Activated naive CD8-positive, alpha-beta T cell treated with anti-CD3 and anti-CD28 coated beads, Interleukin-2, amount 50 U/mL, for 24 hours (primary cell): ENCODE data around the gene RIMOC1.
A peak's percentile ranks its signal among the peaks of the same experiment; 100 is the strongest.
"Not testable (repeated sequence)": the region's sequence is repeated elsewhere in the genome, so short reads cannot be mapped to it uniquely, and the experiment has no call there.

ENCODE experiments used
- ATAC-seq: fragments of 150-1000 bp; cut with Tn5 transposase; one replicate; pipeline ENCODE4 v1.10.0; 2021
- DNase-seq: peaks from one replicate; pipeline ENCODE4 v3.0.0; 2021
- H3K27ac Mint-ChIP-seq: one replicate; pipeline ENCODE4 v1.8.0; 2021; ENCODE audit warnings: mild to moderate bottlenecking, mixed read lengths
- H3K27me3 Mint-ChIP-seq: one replicate; pipeline ENCODE4 v1.8.0; 2021; ENCODE audit warnings: mixed read lengths
- H3K36me3 Mint-ChIP-seq: one replicate; pipeline ENCODE4 v1.8.0; 2021; ENCODE audit warnings: low read depth, mixed read lengths
- H3K4me1 Mint-ChIP-seq: one replicate; pipeline ENCODE4 v1.8.0; 2021; ENCODE audit warnings: mixed read lengths
- H3K4me3 Mint-ChIP-seq: one replicate; pipeline ENCODE4 v1.8.0; 2021; ENCODE audit warnings: mild to moderate bottlenecking, moderate library complexity, mixed read lengths
- H3K9me3 Mint-ChIP-seq: one replicate; pipeline ENCODE4 v1.8.0; 2021; ENCODE audit warnings: mixed read lengths

The RIMOC1 gene

DNA sequence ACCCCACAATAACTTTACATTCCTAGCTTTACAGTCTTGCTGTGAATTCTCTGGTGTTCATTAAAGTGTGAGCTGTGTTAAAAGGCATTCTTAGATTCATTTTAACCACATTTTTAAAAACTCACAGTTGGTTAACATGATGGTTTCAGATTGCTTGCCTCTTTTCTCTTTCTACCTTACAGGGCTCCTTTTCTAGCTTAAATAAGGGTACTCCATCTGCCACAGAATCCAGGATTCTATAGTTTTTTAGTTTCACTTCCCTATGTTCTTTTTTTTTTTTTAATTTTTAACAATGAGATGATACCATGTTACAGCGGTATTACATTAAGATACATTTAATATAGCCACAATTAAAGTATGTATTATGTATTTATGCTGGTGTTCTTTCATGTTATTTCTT lies 17.0 kb downstream of the RIMOC1 start:
- Mint-ChIP-seq H3K36me3 (peaks cover 18% of the 10 kb centered on the region), H3K27ac (peak overlapping the region; percentile 11), H3K9me3 (no peaks in the 10 kb centered on the region), H3K27me3 (no peaks in the 10 kb centered on the region), H3K4me3 (no peak overlapping the region), H3K4me1 (peaks cover 25% of the 10 kb centered on the region)
- DNase-seq (no peak), ATAC-seq (no peak)

DNA sequence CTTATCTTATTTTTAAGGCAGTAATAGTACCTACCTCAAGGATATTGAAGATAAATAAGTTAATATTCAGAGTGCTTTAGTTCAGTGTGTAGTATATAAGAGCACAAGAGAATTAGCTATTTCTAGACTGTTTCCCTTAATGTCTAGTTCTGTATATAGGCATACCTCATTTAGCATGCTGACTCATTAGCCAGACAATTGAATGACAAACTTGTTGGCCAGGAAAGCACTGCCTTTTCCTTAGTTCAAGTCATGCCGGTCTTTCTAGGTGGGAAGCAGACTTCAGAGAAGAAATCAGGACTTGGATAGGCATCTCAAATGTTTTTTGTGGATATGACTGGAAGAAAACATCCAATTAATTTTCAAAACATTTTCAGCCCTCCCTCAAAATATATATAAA lies 17.7 kb downstream of the RIMOC1 start:
- no peaks in the 10 kb centered on the region for H3K9me3 Mint-ChIP-seq
- DNase-seq (no peak), ATAC-seq (no peak)
- H3K4me1 Mint-ChIP-seq: peaks cover 32% of the 10 kb centered on the region
- H3K36me3 Mint-ChIP-seq: peaks cover 17% of the 10 kb centered on the region
- H3K27me3 Mint-ChIP-seq: no peaks in the 10 kb centered on the region
- no peak overlapping the region for H3K4me3 Mint-ChIP-seq
- H3K27ac Mint-ChIP-seq: no peak overlapping the region

DNA sequence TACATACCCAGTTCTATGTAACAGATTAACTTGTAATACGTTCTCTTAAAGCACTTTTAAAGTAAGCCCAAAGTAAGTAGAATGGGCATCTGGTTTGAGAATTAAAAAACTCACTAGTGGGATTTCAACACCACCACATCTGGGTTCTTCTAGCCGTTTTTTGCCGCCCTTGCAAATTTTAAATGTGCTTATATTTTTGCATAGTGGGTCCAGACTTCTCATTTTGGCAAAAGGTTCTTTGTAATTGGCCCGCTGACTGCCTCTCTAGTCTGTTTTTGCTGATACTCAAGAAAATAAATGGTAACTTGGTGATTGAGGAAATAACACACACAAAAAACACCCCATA lies 20.4 kb downstream of the RIMOC1 start:
- H3K27me3 Mint-ChIP-seq: no peaks in the 10 kb centered on the region
- H3K36me3 Mint-ChIP-seq: peaks cover 4% of the 10 kb centered on the region
- no peak for ATAC-seq
- DNase-seq: no peak
- H3K4me1 Mint-ChIP-seq: peaks cover 34% of the 10 kb centered on the region
- no peaks in the 10 kb centered on the region for H3K9me3 Mint-ChIP-seq
- peak overlapping the region; percentile 97 for H3K27ac Mint-ChIP-seq
- H3K4me3 Mint-ChIP-seq: peak overlapping the region; percentile 81

DNA sequence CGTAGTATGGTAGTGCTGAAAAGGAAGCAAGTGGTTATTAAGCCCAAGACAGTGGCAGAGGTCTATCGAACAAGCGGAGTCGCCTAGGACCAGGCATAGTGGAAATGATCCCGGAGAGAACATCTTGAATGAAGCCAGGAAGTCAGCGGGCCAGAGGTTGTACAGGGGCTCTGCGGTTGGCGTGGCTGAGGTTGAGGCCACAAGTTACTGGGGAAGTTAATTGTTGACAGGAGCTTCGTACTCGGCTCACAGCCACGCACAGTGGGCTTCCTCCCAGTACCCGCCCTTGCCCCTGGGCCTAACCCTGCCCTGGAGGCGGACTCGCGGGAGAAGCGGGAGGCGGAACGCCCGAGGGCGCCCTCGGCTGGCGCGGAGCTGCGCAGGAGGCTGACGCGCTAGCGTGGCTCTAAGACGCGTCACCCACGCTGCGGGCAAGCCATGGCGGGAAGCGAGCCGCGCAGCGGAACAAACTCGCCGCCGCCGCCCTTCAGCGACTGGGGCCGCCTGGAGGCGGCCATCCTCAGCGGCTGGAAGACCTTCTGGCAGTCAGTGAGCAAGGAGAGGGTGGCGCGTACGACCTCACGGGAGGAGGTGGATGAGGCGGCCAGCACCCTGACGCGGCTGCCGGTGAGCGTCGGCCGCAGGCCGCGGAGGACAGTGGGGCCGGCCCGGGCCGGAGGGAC lies 20.9 kb downstream of the RIMOC1 start, which contains the start of gene FBXO4:
FBXO4 (plus strand) TSS at position 410 of the 683 bp plus-strand sequence; CDS start at position 439, 29 bp downstream.
- Mint-ChIP-seq H3K36me3 (peaks cover 7% of the 10 kb centered on the region), H3K27ac (peak within 1 kb of the TSS; percentile 97), H3K27me3 (no peaks in the 10 kb centered on the region), H3K4me1 (peaks cover 34% of the 10 kb centered on the region), H3K4me3 (peak within 1 kb of the TSS; percentile 81), H3K9me3 (no peaks in the 10 kb centered on the region)
- ATAC-seq: peak; percentile 99
- peak; percentile 89 for DNase-seq

DNA sequence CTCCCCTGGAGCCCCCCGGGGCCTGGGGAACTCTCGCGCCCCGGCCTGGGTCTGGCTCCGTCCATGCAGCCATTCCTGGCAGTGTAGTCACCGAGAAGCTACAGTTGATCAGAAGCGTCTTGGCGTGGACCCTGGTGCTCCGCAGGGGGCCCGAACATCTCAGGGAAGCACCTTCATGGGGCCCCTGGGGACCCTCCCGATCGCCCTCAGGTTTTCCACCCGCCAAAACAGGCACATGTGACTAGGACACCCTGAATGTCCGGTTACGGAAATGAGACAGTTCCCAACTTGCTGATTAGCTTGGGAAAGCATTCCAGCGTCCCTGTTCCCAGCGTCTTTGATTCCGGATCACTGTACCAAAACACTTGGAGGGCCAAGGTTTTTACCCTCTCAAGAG lies 21.4 kb downstream of the RIMOC1 start:
- ATAC-seq (peak; percentile 34), DNase-seq (peak; percentile 46)
- Mint-ChIP-seq H3K9me3 (no peaks in the 10 kb centered on the region), H3K4me3 (peak overlapping the region; percentile 81), H3K4me1 (peaks cover 34% of the 10 kb centered on the region), H3K27me3 (no peaks in the 10 kb centered on the region), H3K36me3 (peaks cover 11% of the 10 kb centered on the region), H3K27ac (peak overlapping the region; percentile 97)

DNA sequence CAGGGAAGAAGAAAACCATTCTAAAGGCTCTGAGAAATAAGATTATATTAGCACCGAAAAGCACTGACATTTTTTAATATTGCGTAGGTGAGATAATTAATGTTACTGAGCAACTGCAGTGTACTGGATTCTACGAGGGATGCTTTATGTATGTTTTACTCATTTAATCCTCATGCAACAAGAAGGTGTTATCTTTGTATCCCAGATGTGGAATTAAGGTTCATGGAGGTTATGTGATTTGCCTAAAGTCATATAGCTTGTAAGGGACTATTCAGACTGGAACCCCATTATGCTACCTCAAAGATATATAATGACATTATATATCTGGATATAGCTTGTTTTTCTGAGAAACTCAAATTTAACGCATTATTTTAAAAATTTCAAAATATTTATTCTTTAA lies 23.5 kb downstream of the RIMOC1 start:
- H3K27ac Mint-ChIP-seq: no peak overlapping the region
- no peaks in the 10 kb centered on the region for H3K27me3 Mint-ChIP-seq
- no peaks in the 10 kb centered on the region for H3K9me3 Mint-ChIP-seq
- DNase-seq: no peak
- no peak overlapping the region for H3K4me3 Mint-ChIP-seq
- peaks cover 21% of the 10 kb centered on the region for H3K36me3 Mint-ChIP-seq
- H3K4me1 Mint-ChIP-seq: peaks cover 29% of the 10 kb centered on the region
- ATAC-seq: no peak

DNA sequence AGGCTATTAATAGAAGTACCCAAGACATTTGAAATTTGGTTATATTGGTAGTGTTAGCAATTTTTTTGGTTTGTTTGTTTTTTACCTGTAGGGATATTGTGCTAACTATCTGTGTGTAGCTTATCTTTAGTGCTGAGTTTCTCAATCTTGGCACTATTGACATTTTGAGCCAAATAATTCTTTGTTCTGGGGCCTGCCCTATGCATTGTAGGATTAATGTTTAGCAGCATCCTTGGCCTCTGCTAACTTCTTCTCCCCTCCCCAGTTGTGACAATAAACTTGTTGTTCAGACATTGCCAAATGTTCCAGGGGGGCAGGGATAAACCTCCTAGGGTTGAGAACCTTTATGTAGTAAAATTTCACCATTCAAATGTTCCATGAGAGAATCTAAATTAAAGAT lies 24.9 kb downstream of the RIMOC1 start:
- Mint-ChIP-seq H3K4me3 (no peak overlapping the region), H3K9me3 (no peaks in the 10 kb centered on the region), H3K36me3 (peaks cover 26% of the 10 kb centered on the region), H3K27me3 (no peaks in the 10 kb centered on the region), H3K4me1 (peaks cover 23% of the 10 kb centered on the region), H3K27ac (no peak overlapping the region)
- ATAC-seq (no peak), DNase-seq (no peak)

DNA sequence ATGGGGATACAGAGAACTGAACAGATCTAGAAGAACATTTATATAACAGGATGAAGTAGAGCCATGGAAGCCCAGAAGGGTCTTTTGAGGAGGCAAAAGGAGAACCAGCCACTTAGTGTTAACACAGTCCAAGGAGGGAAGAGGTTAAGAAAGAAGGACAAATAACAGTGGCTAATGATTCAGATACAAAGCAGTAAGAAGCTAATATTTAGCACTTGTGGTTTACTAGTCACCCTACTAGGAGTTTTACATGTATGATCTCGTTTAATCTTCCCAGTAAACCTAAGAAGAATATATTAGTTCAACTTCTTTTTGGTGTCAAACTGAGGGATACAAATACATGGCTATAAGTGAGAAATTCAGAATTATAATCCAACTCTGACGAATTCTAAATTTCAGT lies 28.6 kb downstream of the RIMOC1 start:
- Mint-ChIP-seq H3K4me1 (no peaks in the 10 kb centered on the region), H3K36me3 (peaks cover 30% of the 10 kb centered on the region), H3K9me3 (no peaks in the 10 kb centered on the region), H3K27ac (no peak overlapping the region), H3K4me3 (no peak overlapping the region), H3K27me3 (no peaks in the 10 kb centered on the region)
- no peak for DNase-seq
- ATAC-seq: no peak

DNA sequence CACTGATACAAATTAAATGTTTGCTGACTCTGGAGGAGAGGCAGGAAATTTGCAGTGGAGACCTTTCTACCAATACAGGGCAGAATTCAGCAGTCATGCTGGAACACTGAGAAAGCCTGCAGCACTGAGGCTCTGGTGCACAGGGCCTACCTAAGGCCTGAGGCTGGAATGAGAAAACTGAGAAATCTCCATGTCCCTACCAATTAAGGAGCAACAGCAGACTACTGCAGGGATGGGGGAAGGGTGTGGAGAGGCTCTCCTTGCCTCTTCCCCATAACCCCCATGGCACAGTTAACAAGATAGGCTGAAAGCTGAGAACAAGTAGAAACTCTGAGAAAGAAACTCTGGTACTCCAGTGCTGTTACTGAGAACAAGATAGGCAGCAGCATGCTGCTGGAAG lies 31.4 kb downstream of the RIMOC1 start:
- Mint-ChIP-seq H3K27ac (no peak overlapping the region), H3K27me3 (no peaks in the 10 kb centered on the region), H3K36me3 (peaks cover 28% of the 10 kb centered on the region), H3K4me1 (no peaks in the 10 kb centered on the region), H3K9me3 (no peaks in the 10 kb centered on the region), H3K4me3 (no peak overlapping the region)
- no peak for ATAC-seq
- DNase-seq: no peak

DNA sequence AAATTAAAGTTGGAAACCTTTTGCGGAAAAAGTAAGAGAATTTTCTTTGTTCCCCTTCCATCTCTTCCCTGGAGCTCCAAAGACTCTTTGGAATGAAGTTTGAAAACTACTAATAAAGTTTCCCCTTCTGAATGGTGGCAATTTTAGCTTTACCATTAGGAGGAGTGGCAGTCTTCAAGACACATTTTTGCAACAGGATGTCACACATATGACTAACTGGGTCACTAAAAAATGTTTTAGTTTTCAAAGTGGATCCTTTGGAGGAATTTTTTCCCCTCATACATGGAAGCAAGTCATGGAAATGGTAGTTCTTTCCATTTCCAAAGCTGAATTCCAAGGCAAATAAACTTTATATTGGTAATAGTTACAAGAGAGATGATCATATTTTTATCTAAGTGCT lies 36.5 kb downstream of the RIMOC1 start:
- Mint-ChIP-seq H3K27ac (no peak overlapping the region), H3K9me3 (no peaks in the 10 kb centered on the region), H3K4me1 (no peaks in the 10 kb centered on the region), H3K4me3 (no peak overlapping the region), H3K27me3 (no peaks in the 10 kb centered on the region), H3K36me3 (peaks cover 15% of the 10 kb centered on the region)
- DNase-seq (no peak), ATAC-seq (no peak)

DNA sequence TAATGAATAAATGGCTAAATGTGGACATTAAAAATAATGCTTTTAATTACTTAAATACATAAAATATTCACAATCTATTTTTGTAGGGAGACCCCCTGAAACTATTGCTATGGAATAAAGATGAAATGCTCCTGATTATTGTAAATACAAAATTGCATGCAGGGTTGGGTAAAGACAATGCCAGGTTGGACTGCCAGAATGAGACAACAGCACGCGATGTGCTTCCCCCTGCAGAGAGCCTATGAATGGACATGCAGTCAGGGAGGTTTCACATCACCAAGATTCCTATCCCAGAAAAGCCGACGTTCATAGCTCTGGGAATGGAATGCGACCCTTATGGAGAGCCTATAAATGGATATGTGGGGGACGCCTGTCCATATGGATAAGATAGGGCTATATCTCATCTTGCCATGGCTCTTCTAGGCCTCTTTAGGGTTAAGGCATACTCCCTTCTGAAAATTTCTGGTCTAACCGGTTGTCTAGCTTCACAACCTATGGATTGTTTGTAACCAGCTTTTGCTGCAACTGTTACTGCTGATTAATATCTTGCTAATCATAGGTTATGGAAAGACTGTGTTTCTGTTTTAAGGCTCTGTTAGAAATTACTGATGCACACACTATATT lies 41.3 kb downstream of the RIMOC1 start:
- ATAC-seq, H3K36me3 Mint-ChIP-seq, H3K27ac Mint-ChIP-seq, H3K4me3 Mint-ChIP-seq, H3K27me3 Mint-ChIP-seq, DNase-seq, H3K4me1 Mint-ChIP-seq, H3K9me3 Mint-ChIP-seq: not testable (repeated sequence)

DNA sequence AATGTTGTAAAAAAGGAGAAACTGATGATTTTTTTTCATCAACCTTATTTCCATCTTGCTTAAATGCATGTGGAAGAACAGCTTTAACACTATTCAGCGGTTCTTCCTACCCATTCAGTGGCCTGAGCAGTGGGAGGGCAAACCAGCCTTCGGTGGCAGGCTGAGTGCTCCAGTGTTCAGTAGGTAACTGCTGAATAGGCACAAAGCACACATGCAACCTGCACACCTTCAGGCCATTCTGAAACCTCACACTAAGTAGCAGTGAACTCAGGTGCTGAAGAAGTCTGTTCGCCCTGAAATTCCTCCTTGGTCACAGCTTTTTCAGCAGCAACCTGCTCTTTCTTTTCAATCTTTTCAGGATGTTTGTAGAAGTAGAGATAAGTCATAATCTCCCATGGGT lies 47.1 kb downstream of the RIMOC1 start:
- H3K36me3 Mint-ChIP-seq: no peaks in the 10 kb centered on the region
- H3K9me3 Mint-ChIP-seq: peaks cover 4% of the 10 kb centered on the region
- no peak overlapping the region for H3K4me3 Mint-ChIP-seq
- DNase-seq (no peak), ATAC-seq (no peak)
- H3K27me3 Mint-ChIP-seq: peaks cover 3% of the 10 kb centered on the region
- H3K4me1 Mint-ChIP-seq: no peaks in the 10 kb centered on the region
- H3K27ac Mint-ChIP-seq: no peak overlapping the region
